Fibroblast of lung (primary cell): Measurements from ENCODE around the gene DEPDC5. TPM values are rescaled to one million over a fixed set of nuclear protein-coding genes. Genes with fewer than 3 reads are reported as not detected.
A peak's percentile ranks its signal among the peaks of the same experiment; 100 is the strongest.

Experiments used
- DNase-seq, 2 donors: peaks; one replicate each; pipeline versions ENCODE4 v3.0.0 to v3.0.0-alpha.2; 2010; ENCODE audit warnings: low read depth in 2 of 2
- H2AFZ ChIP-seq: 2 replicates; pipeline ENCODE4 v1.5.1; 2012; ENCODE audit warnings: low read length, control low read depth, inconsistent platforms
- H3K27ac ChIP-seq: 2 replicates; pipeline ENCODE4 v1.5.1; 2011; ENCODE audit warnings: low read length, control low read depth; ENCODE audit not compliant: insufficient read depth
- H3K27me3 ChIP-seq: 2 replicates; pipeline ENCODE4 v1.5.1; 2011; ENCODE audit warnings: mild to moderate bottlenecking, low read length; ENCODE audit not compliant: control insufficient read depth, insufficient read depth
- H3K36me3 ChIP-seq: 2 replicates; pipeline ENCODE4 v1.5.1; 2011; ENCODE audit warnings: low read length; ENCODE audit not compliant: control insufficient read depth, insufficient read depth
- H3K4me1 ChIP-seq: 2 replicates; pipeline ENCODE4 v1.5.1; 2011; ENCODE audit warnings: low read length; ENCODE audit not compliant: control insufficient read depth, insufficient read depth; ENCODE audit errors: extremely low read depth
- H3K4me2 ChIP-seq: 2 replicates; pipeline ENCODE4 v1.5.1; 2011; ENCODE audit warnings: low read length, control low read depth; ENCODE audit not compliant: insufficient read depth; ENCODE audit errors: extremely low read depth
- H3K4me3 ChIP-seq, 4 experiments: fragments of 200-600 bp in 1 of 4; sonication (generic) in 1 of 4; replicated peaks in 1 of 4; 2 replicates each; pipeline ENCODE4 v1.5.1; 2011 to 2016; ENCODE audit warnings: low read length in 4 of 4, low read depth in 3 of 4, mild to moderate bottlenecking in 3 of 4, control low read depth in 2 of 4, inconsistent platforms in 1 of 4, mixed read lengths in 1 of 4; ENCODE audit not compliant: insufficient read depth in 1 of 4; ENCODE audit errors: control extremely low read depth in 1 of 4
- H3K79me2 ChIP-seq: 2 replicates; pipeline ENCODE4 v1.5.1; 2012; ENCODE audit warnings: mild to moderate bottlenecking, low read length, inconsistent platforms; ENCODE audit not compliant: control insufficient read depth, insufficient read depth
- H3K9ac ChIP-seq: 2 replicates; pipeline ENCODE4 v1.5.1; 2011; ENCODE audit warnings: mild to moderate bottlenecking, low read length, control low read depth; ENCODE audit not compliant: insufficient read depth
- H3K9me3 ChIP-seq: 2 replicates; pipeline ENCODE4 v1.5.1; 2012; ENCODE audit warnings: low read depth, low read length; ENCODE audit not compliant: control insufficient read depth, insufficient read depth
- H4K20me1 ChIP-seq: 2 replicates; pipeline ENCODE4 v1.5.1; 2011; ENCODE audit warnings: low read length; ENCODE audit not compliant: control insufficient read depth, insufficient read depth; ENCODE audit errors: extremely low read depth
- CTCF ChIP-seq, 2 donors: IDR thresholded peaks in 1 of 2; conservative IDR thresholded peaks in 1 of 2; 1 replicate in 1 of 2; 2 replicates in 1 of 2; pipeline ENCODE4 v1.5.1; 2011 to 2012; ENCODE audit warnings: low read length in 2 of 2, control low read depth in 1 of 2, inconsistent platforms in 1 of 2, low read depth in 1 of 2, mild to moderate bottlenecking in 1 of 2
- EZH2 ChIP-seq: IDR thresholded peaks from 2 replicates; pipeline ENCODE4 v1.5.1; 2012; ENCODE audit warnings: low read length, control low read depth, mild to moderate bottlenecking; ENCODE audit errors: missing control alignments
- polyA plus RNA-seq, 2 donors: library from polyadenylated mRNA; depleted of rRNA in 1 of 2; stranded (reverse) in 1 of 2; unstranded in 1 of 2; fragments of >200 nt; gene quantifications; 2 replicates each; pipeline ENCODE4 v1.2.1, GENCODE V29; 2011 to 2012; ENCODE audit warnings: missing spikeins in 1 of 2
- total RNA-seq: library from RNA; depleted of rRNA; stranded (reverse); fragments of >200 nt; gene quantifications from 2 replicates; pipeline ENCODE4 v1.2.1, GENCODE V29; 2014

Gene DEPDC5
- total and polyA plus RNA-seq, 2 donors (not counting 1 experiment from before 2014, with no cell fraction given): 10.4 to 10.7 TPM

GRCh38 chr22:31743871-31744270 lies 9.9 kb upstream of the DEPDC5 start:
- no peaks in the 10 kb centered on the region for H3K27me3 ChIP-seq
- TF ChIP-seq EZH2 (no peak), CTCF (conservative IDR thresholded peaks at IDR 0.05 in 1 of 2, IDR thresholded peaks at IDR 0.05 in 1 of 2; ENCODE audit: low read depth in 1 of 2, low read length in 2 of 2) (no peak)
- no peak overlapping the region for H3K4me2 ChIP-seq
- no peak overlapping the region for H3K9ac ChIP-seq
- H3K9me3 ChIP-seq: no peaks in the 10 kb centered on the region
- no peak overlapping the region for H2AFZ ChIP-seq
- DNase-seq: no peak
- H3K27ac ChIP-seq: no peak overlapping the region
- no peaks in the 10 kb centered on the region for H3K4me1 ChIP-seq
- H3K4me3 ChIP-seq: no peak overlapping the region
- no peaks in the 10 kb centered on the region for H3K36me3 ChIP-seq
- no peaks in the 10 kb centered on the region for H4K20me1 ChIP-seq
- peaks cover 54% of the 10 kb centered on the region for H3K79me2 ChIP-seq

GRCh38 chr22:31747441-31747840 lies 6.4 kb upstream of the DEPDC5 start:
- Histone ChIP-seq H3K9me3 (no peaks in the 10 kb centered on the region), H3K27ac (no peak overlapping the region), H3K36me3 (no peaks in the 10 kb centered on the region), H4K20me1 (no peaks in the 10 kb centered on the region), H3K27me3 (no peaks in the 10 kb centered on the region), H3K79me2 (peaks cover 51% of the 10 kb centered on the region), H3K4me2 (no peak overlapping the region), H2AFZ (no peak overlapping the region), H3K4me1 (peaks cover 3% of the 10 kb centered on the region), H3K4me3 (peak overlapping the region in 2 of 4 experiments; percentile 7 to 99), H3K9ac (no peak overlapping the region)
- DNase-seq: no peak
- TF ChIP-seq EZH2 (no peak), CTCF (conservative IDR thresholded peaks at IDR 0.05 in 1 of 2, IDR thresholded peaks at IDR 0.05 in 1 of 2; ENCODE audit: low read depth in 1 of 2, low read length in 2 of 2) (no peak)

- Histone ChIP-seq H2AFZ (no peak overlapping the region), H3K4me2 (peak overlapping the region; percentile 88), H3K36me3 (no peaks in the 10 kb centered on the region), H4K20me1 (no peaks in the 10 kb centered on the region), H3K4me1 (peaks cover 10% of the 10 kb centered on the region), H3K4me3 (peak overlapping the region; percentile 88 to 99 (median 92)), H3K9me3 (no peaks in the 10 kb centered on the region), H3K27me3 (no peaks in the 10 kb centered on the region), H3K9ac (no peak overlapping the region), H3K79me2 (peaks cover 43% of the 10 kb centered on the region), H3K27ac (no peak overlapping the region)
- peak in 1 of 2 donors; percentile 20 for DNase-seq
- TF ChIP-seq CTCF (conservative IDR thresholded peaks at IDR 0.05 in 1 of 2, IDR thresholded peaks at IDR 0.05 in 1 of 2; ENCODE audit: low read depth in 1 of 2, low read length in 2 of 2): no peak
- no peak for TF ChIP-seq EZH2
These were observed 5.3 kb upstream of the DEPDC5 start for GRCh38 chr22:31748490-31748889.
